ENCODE measurements around the gene PPIL3. TPM values are rescaled to one million over a fixed set of nuclear protein-coding genes. Genes with fewer than 3 reads are reported as not detected.
A peak's percentile ranks its signal among the peaks of the same experiment; 100 is the strongest.

The PPIL3 gene
- 10 to 100 TPM; 52.6 to 53.0 TPM for total RNA-seq

- DNase-seq (peak; percentile 99), ATAC-seq (peak; percentile 83)
- H3K27ac Mint-ChIP-seq, result peak within 1 kb of the TSS; percentile 100
- POLR2A ChIA-PET, result interaction anchor here (0.6 to 2.1 kb wide), 20 partner anchors 22 to 563 kb away, joined by 3 to 49 read pairs (median 4); partner anchors contain the start of genes CLK1, ORC2, STRADB and TRAK2
- H3K4me1 Mint-ChIP-seq, result peaks cover 46% of the 10 kb centered on the region
- intact Hi-C loops (cut with DNase I, micrococcal nuclease), result loop anchor here (1.0 to 2.0 kb wide), 12 partner anchors 25 to 1376 kb away; partner anchors contain the start of genes BZW1 (in 2 of the 2), CLK1 (in 2 of the 2), HYCC2 (in 2 of the 2) and ORC2 (in 2 of the 2)
- CTCF ChIA-PET, result interaction anchor here (0.6 to 2.8 kb wide), 13 partner anchors 9 to 978 kb away, joined by 3 to 14 read pairs (median 5); partner anchors contain the start of gene CLK1
- peak within 1 kb of the TSS; percentile 98 for H3K4me3 Mint-ChIP-seq
- H3K9me3 Mint-ChIP-seq (ENCODE audit: low read depth), result no peaks in the 10 kb centered on the region
- peaks cover 36% of the 10 kb centered on the region for H3K36me3 Mint-ChIP-seq (ENCODE audit: low read depth)
- no peaks in the 10 kb centered on the region for H3K27me3 Mint-ChIP-seq
Observed at GRCh38 chr2:200888704-200889625, at the start of gene PPIL3, which contains the start of gene NIF3L1. PPIL3 (minus strand) TSS chr2:200889077; CDS start chr2:200887615, 1,462 bp downstream. NIF3L1 (plus strand) TSS chr2:200889371; CDS start chr2:200891944, 2,573 bp downstream.

GRCh38 chr2:200930947-200931626 is 42.2 kb upstream of the PPIL3 start:
- Mint-ChIP-seq H3K4me3 (no peak overlapping the region), H3K36me3 (ENCODE audit: low read depth) (peaks cover 38% of the 10 kb centered on the region)

GRCh38 chr2:200929334-200930249 is 40.7 kb upstream of the PPIL3 start:
- Mint-ChIP-seq H3K9me3 (ENCODE audit: low read depth) (no peaks in the 10 kb centered on the region), H3K27me3 (no peaks in the 10 kb centered on the region), H3K4me3 (no peak overlapping the region), H3K4me1 (peaks cover 20% of the 10 kb centered on the region), H3K27ac (peak overlapping the region; percentile 72), H3K36me3 (ENCODE audit: low read depth) (peaks cover 29% of the 10 kb centered on the region)
- DNase-seq, result peak; percentile 14
- ATAC-seq, result peak; percentile 96
- intact Hi-C loops (cut with DNase I, micrococcal nuclease), result loop anchor here in 1 of 2 experiments (2.0 kb wide), 1 partner anchor 15 kb away; no protein-coding TSS in a partner anchor
- POLR2A ChIA-PET, result no interaction called here
- CTCF ChIA-PET, result interaction anchor here (0.6 to 1.3 kb wide), 6 partner anchors 24 to 600 kb away, joined by 3 to 5 read pairs (median 4); partner anchors contain the start of gene ORC2

More at GRCh38 chr2:200930947-200931626, 42.2 kb upstream of the PPIL3 start:
- no peaks in the 10 kb centered on the region for H3K27me3 Mint-ChIP-seq
- intact Hi-C loops (cut with DNase I, micrococcal nuclease), result no loop called here
- DNase-seq, result no peak
- CTCF ChIA-PET, result interaction anchor here (0.6 to 1.2 kb wide), 3 partner anchors 26 to 138 kb away, joined by 3 to 5 read pairs (median 3); no protein-coding TSS in a partner anchor
- peak overlapping the region; percentile 51 for H3K27ac Mint-ChIP-seq
- ATAC-seq, result no peak
- peaks cover 20% of the 10 kb centered on the region for H3K4me1 Mint-ChIP-seq
- POLR2A ChIA-PET, result interaction anchor here (0.5 kb wide), 1 partner anchor 14 kb away, joined by 3 read pairs; no protein-coding TSS in a partner anchor
- no peaks in the 10 kb centered on the region for H3K9me3 Mint-ChIP-seq (ENCODE audit: low read depth)

- Mint-ChIP-seq H3K4me1 (peaks cover 10% of the 10 kb centered on the region), H3K4me3 (no peak overlapping the region), H3K9me3 (ENCODE audit: low read depth) (no peaks in the 10 kb centered on the region), H3K36me3 (ENCODE audit: low read depth) (peaks cover 22% of the 10 kb centered on the region), H3K27me3 (no peaks in the 10 kb centered on the region), H3K27ac (peak overlapping the region; percentile 70)
- DNase-seq (no peak), ATAC-seq (peak; percentile 98)
- intact Hi-C loops (cut with DNase I, micrococcal nuclease), result no loop called here
- POLR2A ChIA-PET, result interaction anchor here (0.6 kb wide), 1 partner anchor 213 kb away, joined by 4 read pairs; no protein-coding TSS in a partner anchor
- CTCF ChIA-PET, result no interaction called here
Observed at GRCh38 chr2:200922439-200922838, 33.6 kb upstream of the PPIL3 start.

- ATAC-seq, result no peak
- CTCF ChIA-PET, result interaction anchor here (0.6 to 0.9 kb wide), 4 partner anchors 8 to 110 kb away, joined by 3 to 4 read pairs (median 3); no protein-coding TSS in a partner anchor
Observed at GRCh38 chr2:200913654-200914053, 24.8 kb upstream of the PPIL3 start.

GRCh38 chr2:200909958-200910357 is 21.1 kb upstream of the PPIL3 start:
- Mint-ChIP-seq H3K27me3 (no peaks in the 10 kb centered on the region), H3K4me3 (no peak overlapping the region), H3K9me3 (ENCODE audit: low read depth) (no peaks in the 10 kb centered on the region), H3K4me1 (no peaks in the 10 kb centered on the region), H3K27ac (no peak overlapping the region), H3K36me3 (ENCODE audit: low read depth) (peaks cover 27% of the 10 kb centered on the region)
- ChIA-PET CTCF (interaction anchor here (0.8 kb wide), 1 partner anchor 312 kb away, joined by 4 read pairs; no protein-coding TSS in a partner anchor), POLR2A (no interaction called here)
- DNase-seq, result no peak
- intact Hi-C loops (cut with DNase I, micrococcal nuclease), result no loop called here
- ATAC-seq, result no peak

More at GRCh38 chr2:200913654-200914053, 24.8 kb upstream of the PPIL3 start:
- intact Hi-C loops (cut with DNase I, micrococcal nuclease), result no loop called here
- no peaks in the 10 kb centered on the region for H3K27me3 Mint-ChIP-seq
- no peaks in the 10 kb centered on the region for H3K9me3 Mint-ChIP-seq (ENCODE audit: low read depth)
- no peaks in the 10 kb centered on the region for H3K4me1 Mint-ChIP-seq
- POLR2A ChIA-PET, result no interaction called here
- peak overlapping the region; percentile 52 for H3K27ac Mint-ChIP-seq
- peaks cover 29% of the 10 kb centered on the region for H3K36me3 Mint-ChIP-seq (ENCODE audit: low read depth)
- H3K4me3 Mint-ChIP-seq, result no peak overlapping the region
- no peak for DNase-seq

GRCh38 chr2:200905618-200906296 is 16.9 kb upstream of the PPIL3 start:
- Mint-ChIP-seq H3K27me3 (no peaks in the 10 kb centered on the region), H3K36me3 (ENCODE audit: low read depth) (peaks cover 28% of the 10 kb centered on the region), H3K4me1 (peaks cover 2% of the 10 kb centered on the region), H3K27ac (peak overlapping the region; percentile 47), H3K9me3 (ENCODE audit: low read depth) (no peaks in the 10 kb centered on the region), H3K4me3 (no peak overlapping the region)
- ATAC-seq (peak; percentile 53), DNase-seq (peak; percentile 81)
- intact Hi-C loops (cut with DNase I, micrococcal nuclease), result loop anchor here (1.0 kb wide), 3 partner anchors 164 to 327 kb away; no protein-coding TSS in a partner anchor
- ChIA-PET CTCF (interaction anchor here (0.7 to 3.8 kb wide), 19 partner anchors 8 to 327 kb away, joined by 3 to 34 read pairs (median 5); partner anchors contain the start of genes CASP10 and NIF3L1), POLR2A (interaction anchor here (0.6 to 0.7 kb wide), 2 partner anchors 41 to 347 kb away, joined by 3 to 5 read pairs; partner anchors contain the start of gene CLK1)

GRCh38 chr2:200901459-200902072 is 12.7 kb upstream of the PPIL3 start:
- intact Hi-C loops (cut with DNase I, micrococcal nuclease), result loop anchor here (1.0 to 5.0 kb wide), 8 partner anchors 61 to 461 kb away; partner anchors contain the start of genes HYCC2 (in 1 of the 2) and ORC2 (in 1 of the 2)
- H3K27me3 Mint-ChIP-seq, result no peaks in the 10 kb centered on the region
- peaks cover 2% of the 10 kb centered on the region for H3K4me1 Mint-ChIP-seq
- no peak overlapping the region for H3K4me3 Mint-ChIP-seq
- CTCF ChIA-PET, result interaction anchor here (0.6 to 4.3 kb wide), 25 partner anchors 9 to 1393 kb away, joined by 3 to 25 read pairs (median 3); partner anchors contain the start of genes CASP10, NIF3L1 and PPIL3
- POLR2A ChIA-PET, result no interaction called here
- peak overlapping the region; percentile 73 for H3K27ac Mint-ChIP-seq
- ATAC-seq (peak; percentile 100), DNase-seq (peak; percentile 83)
- no peaks in the 10 kb centered on the region for H3K9me3 Mint-ChIP-seq (ENCODE audit: low read depth)
- H3K36me3 Mint-ChIP-seq (ENCODE audit: low read depth), result peaks cover 46% of the 10 kb centered on the region

- DNase-seq (no peak), ATAC-seq (no peak)
- CTCF ChIA-PET, result interaction anchor here (0.8 to 4.3 kb wide), 3 partner anchors 10 to 333 kb away, joined by 5 to 25 read pairs (median 5); partner anchors contain the start of genes NIF3L1 and PPIL3
- Mint-ChIP-seq H3K27ac (peak overlapping the region; percentile 40), H3K36me3 (ENCODE audit: low read depth) (peaks cover 50% of the 10 kb centered on the region), H3K4me3 (no peak overlapping the region), H3K4me1 (peaks cover 2% of the 10 kb centered on the region), H3K27me3 (no peaks in the 10 kb centered on the region), H3K9me3 (ENCODE audit: low read depth) (no peaks in the 10 kb centered on the region)
- intact Hi-C loops (cut with DNase I, micrococcal nuclease), result no loop called here
- POLR2A ChIA-PET, result no interaction called here
Observed at GRCh38 chr2:200899482-200899881, 10.6 kb upstream of the PPIL3 start.
